Measurements from ENCODE around the gene ERI3. TPM values are rescaled to one million over a fixed set of nuclear protein-coding genes. Genes with fewer than 3 reads are reported as not detected.

Gene ERI3
- total RNA-seq, 1 experiment from 2014 or later, result 83.3 TPM

DNA sequence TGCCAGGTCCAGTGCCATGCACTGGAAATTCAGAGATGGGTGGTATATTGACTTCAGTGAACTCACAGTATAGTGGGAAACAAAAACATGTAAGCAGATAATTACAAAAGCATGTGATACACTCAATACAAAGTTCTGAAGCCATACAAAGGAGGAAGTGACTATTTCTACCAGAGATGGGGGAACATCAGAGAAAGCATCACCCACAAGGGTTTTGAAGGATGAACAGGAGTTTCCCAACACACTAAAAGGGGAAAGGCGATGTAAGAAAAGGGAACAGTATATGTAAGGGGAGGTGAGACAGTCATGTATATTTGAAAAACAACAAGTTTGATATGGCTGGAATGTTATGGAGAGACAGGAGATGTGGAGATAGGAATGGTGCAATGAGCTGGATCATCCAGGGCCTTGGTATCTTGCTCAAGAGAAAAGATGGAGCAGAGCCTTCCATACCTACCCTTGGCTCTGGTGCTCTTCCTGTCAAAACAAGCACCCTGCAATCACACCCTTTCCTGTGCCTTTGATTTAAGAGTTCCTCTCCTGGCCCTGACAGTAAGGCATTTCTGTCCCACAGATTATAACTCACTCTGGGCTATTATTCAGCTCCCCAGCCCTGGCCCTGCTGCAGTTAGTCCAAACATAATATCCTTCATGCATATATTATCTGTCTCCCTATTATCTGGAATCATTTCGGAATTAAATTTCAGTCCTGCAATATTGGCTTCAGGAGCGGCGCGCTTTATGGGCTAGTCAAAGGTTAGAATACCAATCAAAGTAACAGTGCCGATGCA lies 81.3 kb downstream of the ERI3 start:
- no peak for ATAC-seq
- H3K4me3 ChIP-seq (ENCODE audit: low read depth in 2 of 2, low read length in 2 of 2), result no peak overlapping the region
- no peaks in the 10 kb centered on the region for H3K36me3 ChIP-seq (ENCODE audit: control insufficient read depth, insufficient read depth, low read length)
- no peak overlapping the region for H3K27ac ChIP-seq (ENCODE audit: low read length)
- no peaks in the 10 kb centered on the region for H3K27me3 ChIP-seq (ENCODE audit: control insufficient read depth, insufficient read depth, low read length)
- intact Hi-C loops (cut with micrococcal nuclease; ENCODE audit: unreplicated experiment) (no loop called here), in situ Hi-C loops (cut with HindIII; ENCODE audit: low pct_unique_long_range_greater_than_20kb, low sequenced_read_pairs) (no loop called here)
- DNase-seq (ENCODE audit: low read depth, low spot score), result no peak
- no peaks in the 10 kb centered on the region for H3K9me3 ChIP-seq (ENCODE audit: control insufficient read depth, insufficient read depth, low read depth, low read length)
- BruUV-seq (replicated peaks), result no TSS peak
- no peak for TF ChIP-seq REST (IDR thresholded peaks at IDR 0.05; ENCODE audit: insufficient read depth in 1 of 2, low read depth in 2 of 2, low read length in 1 of 2)
- TF ChIP-seq SIN3A (IDR thresholded peaks at IDR 0.05; ENCODE audit: borderline replicate concordance, insufficient read depth, low read depth, low read length), result no peak
- no peak for TF ChIP-seq CTCF (IDR thresholded peaks at IDR 0.05)
- TF ChIP-seq POLR2AphosphoS5 (IDR thresholded peaks at IDR 0.05; ENCODE audit: low read depth, low read length), result no peak
- TF ChIP-seq TCF7L2 (IDR thresholded peaks at IDR 0.05; ENCODE audit: low read depth, low read length), result no peak
- POLR2A ChIA-PET, result no interaction called here
- no peaks in the 10 kb centered on the region for H3K4me1 ChIP-seq (ENCODE audit: control insufficient read depth, insufficient read depth, low read length)
- CTCF ChIA-PET, result no interaction called here

DNA sequence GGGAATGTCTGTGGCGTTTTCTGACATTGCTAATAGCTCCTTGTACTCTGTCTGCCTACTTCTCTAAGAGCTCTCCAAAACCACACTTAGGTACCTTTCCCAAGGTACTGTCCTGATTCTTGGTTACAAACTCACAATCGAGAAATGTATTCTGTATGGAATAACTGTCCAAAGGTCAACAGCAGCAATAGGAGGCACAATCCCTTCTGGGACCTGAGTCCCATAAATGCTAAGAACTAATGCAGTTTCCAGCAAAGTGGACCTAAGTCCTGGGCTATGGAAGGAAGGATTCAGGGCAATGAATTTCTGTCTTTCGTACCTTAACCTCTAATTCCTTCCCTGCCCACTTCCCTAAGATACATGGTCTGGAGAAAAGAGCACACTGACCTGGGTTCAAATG lies 82.1 kb downstream of the ERI3 start:
- no peak overlapping the region for H3K27ac ChIP-seq (ENCODE audit: low read length)
- H3K27me3 ChIP-seq (ENCODE audit: control insufficient read depth, insufficient read depth, low read length), result no peaks in the 10 kb centered on the region
- no peak for ATAC-seq
- DNase-seq (ENCODE audit: low read depth, low spot score), result no peak
- ChIA-PET POLR2A (no interaction called here), CTCF (interaction anchor here (0.5 kb wide), 1 partner anchor 181 kb away, joined by 3 read pairs; no protein-coding TSS in a partner anchor)
- H3K4me3 ChIP-seq (ENCODE audit: low read depth in 2 of 2, low read length in 2 of 2), result no peak overlapping the region
- no peaks in the 10 kb centered on the region for H3K4me1 ChIP-seq (ENCODE audit: control insufficient read depth, insufficient read depth, low read length)
- BruUV-seq (replicated peaks), result no TSS peak
- intact Hi-C loops (cut with micrococcal nuclease; ENCODE audit: unreplicated experiment), result no loop called here
- no peaks in the 10 kb centered on the region for H3K36me3 ChIP-seq (ENCODE audit: control insufficient read depth, insufficient read depth, low read length)
- TF ChIP-seq REST (IDR thresholded peaks at IDR 0.05; ENCODE audit: insufficient read depth in 1 of 2, low read depth in 2 of 2, low read length in 1 of 2), result no peak
- TF ChIP-seq SIN3A (IDR thresholded peaks at IDR 0.05; ENCODE audit: borderline replicate concordance, insufficient read depth, low read depth, low read length), result no peak
- TF ChIP-seq TCF7L2 (IDR thresholded peaks at IDR 0.05; ENCODE audit: low read depth, low read length), result no peak
- no peak for TF ChIP-seq CTCF (IDR thresholded peaks at IDR 0.05)
- TF ChIP-seq POLR2AphosphoS5 (IDR thresholded peaks at IDR 0.05; ENCODE audit: low read depth, low read length), result no peak
- no peaks in the 10 kb centered on the region for H3K9me3 ChIP-seq (ENCODE audit: control insufficient read depth, insufficient read depth, low read depth, low read length)
- in situ Hi-C loops (cut with HindIII; ENCODE audit: low pct_unique_long_range_greater_than_20kb, low sequenced_read_pairs), result no loop called here
